DND-41 (cell line): ENCODE data around the gene LIN7C.

Experiments used
- ATAC-seq: fragments of 200-7000 bp; cut with Tn5 transposase; 3 replicates; pipeline ENCODE4 v1.9.1; 2021; ENCODE audit warnings: low read depth; ENCODE audit not compliant: insufficient read depth
- DNase-seq: peaks from one replicate; pipeline ENCODE4 v3.0.0-alpha.2; 2020
- H2AFZ ChIP-seq: 2 replicates; pipeline ENCODE4 v1.6.0; 2012; ENCODE audit warnings: low read depth, low read length
- H3K27ac ChIP-seq: 2 replicates; pipeline ENCODE4 v1.5.1; 2012; ENCODE audit warnings: low read length, inconsistent platforms
- H3K27me3 ChIP-seq: fragments of 200-600 bp; sonication (generic); 2 replicates; pipeline ENCODE4 v1.6.0; 2012; ENCODE audit warnings: low read length, mild to moderate bottlenecking, inconsistent platforms; ENCODE audit not compliant: insufficient read depth, poor library complexity
- H3K36me3 ChIP-seq: 2 replicates; pipeline ENCODE4 v1.5.1; 2012; ENCODE audit warnings: low read length, inconsistent platforms; ENCODE audit not compliant: insufficient read depth
- H3K4me1 ChIP-seq: 2 replicates; pipeline ENCODE4 v1.5.1; 2012; ENCODE audit warnings: mild to moderate bottlenecking, low read length; ENCODE audit not compliant: insufficient read depth
- H3K4me2 ChIP-seq: 2 replicates; pipeline ENCODE4 v1.6.0; 2012; ENCODE audit warnings: mild to moderate bottlenecking, moderate library complexity, low read length, inconsistent platforms; ENCODE audit not compliant: insufficient read depth
- H3K4me3 ChIP-seq, 2 experiments: fragments of 200-600 bp in 1 of 2; shearing (Covaris generic) in 1 of 2; 2 replicates each; pipeline ENCODE4 v1.5.1; 2012 to 2016; ENCODE audit warnings: inconsistent platforms in 2 of 2, low read length in 2 of 2, mild to moderate bottlenecking in 2 of 2, low read depth in 1 of 2, moderate library complexity in 1 of 2
- H3K79me2 ChIP-seq: 2 replicates; pipeline ENCODE4 v1.6.0; 2012; ENCODE audit warnings: low read length, inconsistent platforms; ENCODE audit not compliant: insufficient read depth
- H3K9ac ChIP-seq: 2 replicates; pipeline ENCODE4 v1.6.0; 2012; ENCODE audit warnings: low read depth, mild to moderate bottlenecking, inconsistent platforms, low read length, moderate library complexity
- H3K9me3 ChIP-seq: 2 replicates; pipeline ENCODE4 v1.5.1; 2012; ENCODE audit warnings: low read length, moderate library complexity, mild to moderate bottlenecking, inconsistent platforms; ENCODE audit not compliant: insufficient read depth, severe bottlenecking
- H4K20me1 ChIP-seq: 2 replicates; pipeline ENCODE4 v1.6.0; 2012; ENCODE audit warnings: low read length; ENCODE audit not compliant: insufficient read depth
- EZH2 ChIP-seq: IDR thresholded peaks from 3 replicates; pipeline ENCODE4 v1.6.1; 2012; ENCODE audit warnings: borderline replicate concordance, low read depth, mild to moderate bottlenecking, moderate library complexity, low read length, inconsistent platforms; ENCODE audit not compliant: severe bottlenecking
- TF ChIP-seq, protein P1 (sequence below): IDR thresholded peaks from 2 replicates; pipeline ENCODE4 v1.5.1; 2012; ENCODE audit warnings: borderline replicate concordance, low read length, moderate library complexity, mild to moderate bottlenecking; ENCODE audit not compliant: poor library complexity, severe bottlenecking; ENCODE audit errors: extremely low read depth

The LIN7C gene

DNA sequence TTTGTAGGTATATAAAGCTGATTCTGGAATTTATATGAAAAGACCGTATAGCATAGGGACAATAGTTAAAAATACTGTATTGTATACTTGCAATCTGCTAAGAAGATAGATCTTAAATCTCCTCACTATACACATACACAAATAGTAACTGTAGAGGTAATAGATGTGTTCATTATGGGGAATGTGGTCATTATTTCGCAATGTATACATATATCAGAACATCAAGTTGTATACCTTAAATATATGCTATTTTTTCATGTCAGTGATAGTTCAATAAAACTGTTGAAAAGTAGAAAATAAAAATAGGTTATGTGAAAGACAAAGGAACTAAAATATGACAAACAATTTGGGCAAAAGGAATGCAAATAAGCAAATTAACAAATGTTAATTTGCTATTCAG lies 35.2 kb upstream of the LIN7C start:
- DNase-seq = no peak
- no peak for ATAC-seq
- no peak overlapping the region for H3K9ac ChIP-seq
- no peaks in the 10 kb centered on the region for H3K4me1 ChIP-seq
- H3K27me3 ChIP-seq = no peaks in the 10 kb centered on the region
- H2AFZ ChIP-seq = no peak overlapping the region
- H4K20me1 ChIP-seq = no peaks in the 10 kb centered on the region
- H3K4me3 ChIP-seq = no peak overlapping the region
- no peaks in the 10 kb centered on the region for H3K9me3 ChIP-seq
- no peak overlapping the region for H3K4me2 ChIP-seq
- H3K27ac ChIP-seq = no peak overlapping the region
- H3K36me3 ChIP-seq = no peaks in the 10 kb centered on the region
- TF ChIP-seq EZH2 = no peak
- TF ChIP-seq, protein P1, sequence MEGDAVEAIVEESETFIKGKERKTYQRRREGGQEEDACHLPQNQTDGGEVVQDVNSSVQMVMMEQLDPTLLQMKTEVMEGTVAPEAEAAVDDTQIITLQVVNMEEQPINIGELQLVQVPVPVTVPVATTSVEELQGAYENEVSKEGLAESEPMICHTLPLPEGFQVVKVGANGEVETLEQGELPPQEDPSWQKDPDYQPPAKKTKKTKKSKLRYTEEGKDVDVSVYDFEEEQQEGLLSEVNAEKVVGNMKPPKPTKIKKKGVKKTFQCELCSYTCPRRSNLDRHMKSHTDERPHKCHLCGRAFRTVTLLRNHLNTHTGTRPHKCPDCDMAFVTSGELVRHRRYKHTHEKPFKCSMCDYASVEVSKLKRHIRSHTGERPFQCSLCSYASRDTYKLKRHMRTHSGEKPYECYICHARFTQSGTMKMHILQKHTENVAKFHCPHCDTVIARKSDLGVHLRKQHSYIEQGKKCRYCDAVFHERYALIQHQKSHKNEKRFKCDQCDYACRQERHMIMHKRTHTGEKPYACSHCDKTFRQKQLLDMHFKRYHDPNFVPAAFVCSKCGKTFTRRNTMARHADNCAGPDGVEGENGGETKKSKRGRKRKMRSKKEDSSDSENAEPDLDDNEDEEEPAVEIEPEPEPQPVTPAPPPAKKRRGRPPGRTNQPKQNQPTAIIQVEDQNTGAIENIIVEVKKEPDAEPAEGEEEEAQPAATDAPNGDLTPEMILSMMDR = no peak
- no peaks in the 10 kb centered on the region for H3K79me2 ChIP-seq

DNA sequence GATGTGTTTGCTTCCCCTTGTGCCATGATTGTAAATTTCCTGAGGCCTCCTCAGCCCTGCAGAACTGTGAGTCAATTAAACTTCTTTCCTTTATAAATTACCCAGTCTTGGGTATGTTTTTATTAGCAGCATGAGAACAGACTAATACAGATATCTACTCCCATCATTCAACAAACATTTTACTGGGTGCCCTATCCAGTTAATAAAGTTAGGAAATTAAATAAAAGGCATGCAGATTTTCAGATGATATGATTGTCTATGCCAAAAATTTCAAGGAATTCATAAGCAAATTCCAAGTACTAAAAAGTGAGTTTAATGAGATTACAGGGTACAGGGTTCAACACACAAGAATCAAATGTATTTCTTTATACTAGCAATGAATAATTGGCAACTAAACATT lies 33.5 kb upstream of the LIN7C start:
- H3K9me3 ChIP-seq = no peaks in the 10 kb centered on the region
- no peak for DNase-seq
- ATAC-seq = no peak
- H3K79me2 ChIP-seq = no peaks in the 10 kb centered on the region
- H3K27me3 ChIP-seq = no peaks in the 10 kb centered on the region
- no peak overlapping the region for H3K27ac ChIP-seq
- no peak overlapping the region for H3K4me2 ChIP-seq
- H2AFZ ChIP-seq = no peak overlapping the region
- TF ChIP-seq EZH2 = no peak
- TF ChIP-seq, protein P1 = no peak
- H4K20me1 ChIP-seq = no peaks in the 10 kb centered on the region
- no peak overlapping the region for H3K4me3 ChIP-seq
- no peaks in the 10 kb centered on the region for H3K4me1 ChIP-seq
- H3K9ac ChIP-seq = no peak overlapping the region
- H3K36me3 ChIP-seq = no peaks in the 10 kb centered on the region

DNA sequence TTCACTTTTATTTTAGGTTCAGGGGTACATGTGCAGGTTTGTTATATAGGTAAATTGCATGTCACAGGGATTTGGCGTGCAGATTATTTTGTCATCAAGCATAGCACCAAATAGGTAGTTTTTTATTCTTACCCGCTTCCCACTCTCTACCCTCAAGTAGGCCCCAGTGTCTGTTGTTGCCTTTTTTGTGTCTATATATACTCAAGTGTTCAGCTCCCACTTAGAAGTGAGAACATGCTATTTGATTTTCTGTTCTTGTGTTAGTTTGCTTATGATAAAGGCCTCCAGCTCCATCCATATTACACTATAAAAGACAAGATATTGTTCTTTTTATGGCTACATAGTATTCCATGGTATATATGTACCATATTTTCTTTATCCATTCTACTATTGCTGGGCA lies 28.5 kb upstream of the LIN7C start:
- H3K79me2 ChIP-seq = no peaks in the 10 kb centered on the region
- ATAC-seq (no peak), DNase-seq (no peak)
- no peak overlapping the region for H3K27ac ChIP-seq
- TF ChIP-seq, protein P1 = no peak
- no peak for TF ChIP-seq EZH2
- no peaks in the 10 kb centered on the region for H3K4me1 ChIP-seq
- H3K27me3 ChIP-seq = no peaks in the 10 kb centered on the region
- no peaks in the 10 kb centered on the region for H3K36me3 ChIP-seq
- no peaks in the 10 kb centered on the region for H3K9me3 ChIP-seq
- no peak overlapping the region for H2AFZ ChIP-seq
- H4K20me1 ChIP-seq = no peaks in the 10 kb centered on the region
- no peak overlapping the region for H3K9ac ChIP-seq
- H3K4me2 ChIP-seq = no peak overlapping the region
- H3K4me3 ChIP-seq = no peak overlapping the region
